GM19239 (cell line): Measurements from ENCODE around the gene HEPHL1.
"Not testable (repeated sequence)": the region's sequence is repeated elsewhere in the genome, so short reads cannot be mapped to it uniquely, and the experiment has no call there.

Experiments
- DNase-seq: peaks from one replicate; pipeline ENCODE4 v3.0.0; 2011; ENCODE audit warnings: low spot score; ENCODE audit not compliant: insufficient read length
- FAIRE-seq: peaks from 2 replicates; lab custom pipeline; 2011; peaks lifted over from hg19 to GRCh38; lab: Jason Lieb, UNC

Gene HEPHL1

DNA sequence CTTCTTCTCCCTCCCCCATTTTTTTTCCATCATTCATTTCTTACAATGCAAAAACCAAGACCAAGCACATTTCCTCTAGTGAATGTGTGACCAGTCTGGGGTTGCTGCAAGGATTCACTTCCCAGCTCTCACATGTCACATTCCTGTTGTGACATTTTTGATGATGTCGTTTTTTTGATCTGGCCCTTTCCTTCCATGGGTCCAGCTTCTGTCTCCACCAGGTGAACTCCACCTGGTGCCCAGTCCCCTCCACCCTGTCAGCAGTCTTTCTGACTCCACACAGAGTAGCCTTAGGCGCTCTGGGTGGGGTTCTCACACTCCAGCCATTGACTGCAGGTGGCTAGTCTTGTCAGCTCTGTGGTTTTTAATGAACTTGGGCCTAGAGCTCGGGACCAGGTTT lies 123.1 kb downstream of the HEPHL1 start:
- DNase-seq: no peak
- no peak for FAIRE-seq

DNA sequence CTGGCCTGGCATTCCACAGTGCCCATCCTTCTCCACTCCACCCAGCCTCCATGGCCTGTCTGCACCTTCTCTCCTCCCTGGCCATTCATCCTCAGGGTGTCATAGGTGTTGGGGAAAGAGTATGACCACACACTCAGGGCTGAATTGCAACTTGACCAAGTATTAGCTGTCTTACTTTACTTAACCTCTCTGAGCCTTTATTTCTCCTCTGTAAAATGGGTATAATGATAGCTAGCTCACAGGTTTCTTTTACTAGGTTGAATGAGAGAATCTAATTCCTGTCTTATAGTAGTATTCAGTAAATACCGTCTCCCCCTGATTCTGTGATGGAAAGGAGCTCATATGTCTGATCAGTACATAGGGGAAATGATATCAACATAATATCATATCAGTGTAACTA lies 123.5 kb downstream of the HEPHL1 start:
- no peak for DNase-seq
- FAIRE-seq: no peak

DNA sequence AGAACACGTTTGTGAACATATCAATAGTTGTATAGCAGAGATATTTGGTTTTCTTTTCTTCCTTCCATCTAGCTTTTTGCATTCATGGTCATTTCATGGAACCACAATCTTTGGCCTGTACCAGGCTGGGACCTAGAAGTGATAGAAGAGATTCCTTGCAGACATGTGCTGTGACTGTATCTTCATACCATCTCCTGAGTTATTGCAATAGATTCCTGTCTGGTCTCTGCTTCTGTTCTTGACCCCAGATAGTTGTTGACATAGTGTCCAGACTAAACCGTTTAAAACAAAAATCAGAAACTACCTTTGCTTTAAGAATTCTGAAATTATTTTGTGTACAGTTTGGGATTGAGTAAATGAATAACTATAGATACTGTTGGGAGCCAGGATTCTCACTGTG lies 124.3 kb downstream of the HEPHL1 start:
- no peak for FAIRE-seq
- DNase-seq: no peak

DNA sequence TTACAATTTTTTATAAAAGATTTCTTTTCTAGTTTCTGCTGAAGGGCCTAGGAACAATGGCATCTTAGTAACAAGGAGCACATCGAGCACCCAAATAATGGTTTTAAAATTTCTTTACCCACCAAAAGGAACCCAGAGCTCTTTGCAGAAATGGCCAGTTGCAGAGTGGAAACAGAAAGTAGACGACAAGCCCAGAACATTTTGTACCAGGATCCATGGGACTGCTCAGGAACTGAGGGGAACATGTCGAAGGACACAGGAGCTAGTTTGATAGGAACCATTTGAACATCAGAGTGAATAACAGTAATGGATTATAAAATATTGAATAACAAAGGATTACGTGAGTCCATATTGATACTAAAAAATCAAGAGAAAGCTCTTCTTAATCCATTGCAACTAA lies 124.8 kb downstream of the HEPHL1 start:
- DNase-seq (no peak), FAIRE-seq (no peak)

DNA sequence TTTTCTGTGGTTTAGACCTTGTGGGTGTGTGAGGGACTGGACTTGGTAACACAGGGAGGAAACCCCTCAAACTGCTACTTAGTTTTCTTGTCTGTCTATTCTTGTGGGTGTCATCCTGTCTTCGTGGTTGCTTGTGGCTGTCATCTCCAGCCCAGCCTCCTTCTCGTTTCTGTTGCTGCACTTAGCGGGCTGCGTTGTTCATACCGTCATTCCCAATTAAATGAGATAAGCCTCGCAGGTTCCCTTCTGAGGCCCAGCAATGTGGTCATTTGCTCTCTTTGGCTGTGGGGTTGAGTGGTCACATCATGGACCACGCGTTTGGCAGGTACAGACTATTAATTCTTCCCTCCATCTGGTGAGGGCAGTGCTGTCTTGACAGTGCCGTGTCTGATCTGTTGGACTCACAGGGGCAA lies 126.3 kb downstream of the HEPHL1 start:
- DNase-seq (no peak), FAIRE-seq (no peak)

DNA sequence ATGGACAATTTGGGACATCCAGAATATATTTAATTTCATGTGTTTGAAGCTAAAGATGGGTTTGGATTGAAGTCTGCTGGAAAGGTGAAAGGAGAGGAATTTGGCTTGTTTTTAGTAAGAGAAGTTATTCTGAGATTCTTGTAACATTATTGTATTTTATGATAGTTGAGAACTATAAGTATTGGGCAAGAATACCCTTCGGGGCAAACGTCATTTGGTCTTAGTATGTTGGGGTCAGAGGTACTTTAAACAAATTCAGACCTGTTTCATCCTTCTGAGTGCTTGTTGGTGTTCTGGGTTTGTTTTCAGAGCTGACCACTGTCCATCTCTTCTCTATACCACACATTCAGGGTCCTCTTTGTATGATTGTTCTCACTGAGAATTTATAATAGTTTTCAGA lies 127.0 kb downstream of the HEPHL1 start:
- DNase-seq (no peak), FAIRE-seq (no peak)

DNA sequence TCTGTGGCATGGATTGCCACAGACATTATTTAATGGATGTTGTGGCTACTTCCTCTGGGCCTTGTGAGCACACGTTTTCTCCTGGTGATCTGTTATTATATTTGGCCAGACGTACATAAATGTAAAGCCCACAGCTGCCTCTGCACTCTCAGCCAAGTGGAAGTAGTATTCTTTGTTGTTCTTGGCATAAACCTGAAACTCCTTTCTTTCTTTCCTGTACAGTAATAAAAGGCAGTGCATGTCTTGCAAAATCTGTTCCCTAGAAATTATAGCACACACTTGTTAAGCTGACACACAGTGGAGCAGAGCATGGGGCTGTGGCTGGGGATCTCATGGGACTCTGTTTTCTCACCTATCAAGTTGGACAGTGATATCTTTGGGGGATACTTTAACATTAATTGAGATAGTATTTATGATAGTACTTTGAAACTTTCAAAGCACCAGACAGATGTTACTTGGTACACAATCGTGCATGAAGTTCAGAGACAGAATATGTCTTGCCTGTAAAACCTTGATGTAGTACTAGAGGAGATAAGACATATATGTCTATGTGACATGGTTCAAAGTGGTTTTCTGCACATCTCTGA lies 128.4 kb downstream of the HEPHL1 start:
- DNase-seq (no peak), FAIRE-seq (no peak)

DNA sequence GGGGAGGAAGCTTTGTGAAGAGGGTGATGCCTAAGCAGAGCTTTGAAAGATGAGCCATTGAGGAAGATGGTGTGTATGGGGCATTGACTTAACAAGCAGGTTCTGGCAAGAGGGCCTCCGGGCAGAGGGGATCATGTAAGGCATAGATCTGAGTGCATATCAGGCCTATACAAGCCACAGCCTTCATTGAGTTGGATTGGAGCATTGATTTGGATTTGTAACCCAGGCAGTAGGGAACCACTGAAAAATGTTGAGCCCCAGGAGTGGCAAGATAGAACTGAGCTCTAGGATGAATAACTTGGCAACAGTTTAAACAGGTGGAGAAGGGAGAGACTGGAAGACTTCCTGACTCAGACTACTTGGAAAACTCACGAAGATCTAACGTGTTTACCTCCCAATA lies 128.9 kb downstream of the HEPHL1 start:
- no peak for FAIRE-seq
- DNase-seq: no peak

DNA sequence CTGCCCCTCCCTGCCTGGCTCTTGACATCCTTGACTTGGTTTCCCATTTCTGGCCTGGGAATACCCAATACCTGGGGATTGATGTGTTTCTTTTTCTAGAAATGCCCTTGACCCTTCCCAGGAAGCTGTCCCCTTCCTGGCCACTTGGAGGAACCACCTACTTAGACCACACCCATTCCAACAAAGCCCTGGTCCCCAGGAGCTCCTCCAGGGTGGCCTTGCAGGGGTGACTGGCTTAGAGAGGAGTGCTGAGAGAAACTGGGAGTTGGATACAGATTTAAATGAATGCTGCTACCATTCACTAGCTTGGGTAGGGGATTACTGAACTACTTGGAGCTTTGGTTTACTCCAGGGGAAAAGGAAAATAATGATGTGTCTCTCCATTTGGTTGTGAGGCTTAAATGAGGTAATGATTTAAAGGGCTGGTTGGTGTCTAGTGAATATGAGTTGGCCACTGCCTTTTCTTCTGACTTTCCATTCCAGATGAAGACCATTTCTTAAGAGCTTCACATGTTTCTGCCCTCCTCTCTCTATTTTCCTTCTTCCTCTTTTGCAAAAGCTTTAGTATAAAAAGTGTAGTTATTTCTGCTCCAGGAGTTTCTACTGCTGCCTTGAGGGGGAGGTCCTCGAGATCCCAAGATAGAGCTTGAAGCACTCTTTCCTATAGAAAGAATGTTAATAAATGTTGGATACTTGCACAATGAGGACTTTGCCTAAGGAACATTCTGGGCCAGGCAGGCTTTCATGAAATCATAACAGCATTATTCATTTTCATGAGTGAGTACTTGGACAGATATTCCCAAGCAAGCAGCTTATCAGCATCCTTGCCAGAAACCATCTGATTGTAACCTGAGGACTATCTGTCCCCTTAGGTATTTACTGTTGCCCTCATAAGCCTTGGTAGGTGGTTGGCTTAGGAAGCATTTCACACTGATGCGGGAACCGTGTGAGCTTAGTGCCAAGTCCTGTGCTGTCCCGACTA lies 129.8 kb downstream of the HEPHL1 start:
- no peak for FAIRE-seq
- DNase-seq: no peak

DNA sequence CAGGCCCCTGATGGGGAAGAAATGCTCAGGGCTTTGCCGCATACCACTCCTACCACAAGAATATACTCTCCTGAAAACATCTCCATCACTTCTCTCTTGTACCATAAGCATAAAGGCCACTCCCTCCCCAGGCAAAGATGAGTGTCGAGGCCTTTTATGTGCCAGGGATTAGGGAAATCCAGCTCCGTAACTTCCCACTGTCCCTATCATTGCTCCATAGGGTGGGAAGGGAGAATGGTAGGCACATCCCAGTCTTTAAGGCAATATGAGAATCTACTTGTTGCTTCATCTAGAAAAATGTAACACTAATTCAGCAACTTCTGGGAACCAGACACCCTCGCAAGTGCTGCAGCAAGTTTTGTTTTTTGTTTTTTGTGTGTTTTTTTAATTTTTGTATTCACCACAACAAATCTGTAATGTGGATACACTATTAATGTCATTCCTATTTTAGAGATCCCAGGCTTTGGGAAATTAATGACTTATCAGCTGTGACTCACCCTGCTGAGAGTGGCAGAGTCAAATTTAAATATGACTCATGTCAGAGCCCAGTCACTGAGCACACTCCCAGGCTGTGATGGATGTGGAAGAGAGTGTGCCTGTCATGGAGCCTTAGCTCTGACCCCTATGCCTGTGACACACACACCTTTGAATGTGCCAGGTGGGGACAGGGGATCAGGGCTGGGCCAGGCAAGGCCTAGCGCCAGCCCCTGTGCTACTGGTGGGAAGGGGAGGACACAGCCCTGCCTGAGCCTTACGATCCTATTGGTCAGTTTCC lies 130.9 kb downstream of the HEPHL1 start:
- DNase-seq (no peak), FAIRE-seq (no peak)

DNA sequence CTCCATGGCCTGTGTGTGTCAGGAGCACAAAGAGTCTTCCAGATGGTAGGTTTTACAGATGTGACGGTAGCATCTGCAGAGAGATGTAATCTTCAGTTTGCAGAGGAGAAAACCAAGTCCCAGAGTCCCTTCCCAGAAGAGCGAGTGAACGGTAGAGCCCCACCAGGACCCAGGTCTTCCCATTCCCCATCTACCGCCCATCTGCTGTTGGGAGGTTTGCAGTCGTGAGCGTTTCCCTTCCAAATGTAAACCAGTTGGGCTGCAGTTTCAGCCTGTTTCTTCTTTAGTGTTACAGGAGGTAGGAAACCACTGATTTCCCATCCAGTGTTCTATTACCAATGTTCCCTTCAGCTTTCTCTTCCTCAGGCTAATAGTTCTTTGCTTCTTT lies 131.5 kb downstream of the HEPHL1 start:
- no peak for FAIRE-seq

DNA sequence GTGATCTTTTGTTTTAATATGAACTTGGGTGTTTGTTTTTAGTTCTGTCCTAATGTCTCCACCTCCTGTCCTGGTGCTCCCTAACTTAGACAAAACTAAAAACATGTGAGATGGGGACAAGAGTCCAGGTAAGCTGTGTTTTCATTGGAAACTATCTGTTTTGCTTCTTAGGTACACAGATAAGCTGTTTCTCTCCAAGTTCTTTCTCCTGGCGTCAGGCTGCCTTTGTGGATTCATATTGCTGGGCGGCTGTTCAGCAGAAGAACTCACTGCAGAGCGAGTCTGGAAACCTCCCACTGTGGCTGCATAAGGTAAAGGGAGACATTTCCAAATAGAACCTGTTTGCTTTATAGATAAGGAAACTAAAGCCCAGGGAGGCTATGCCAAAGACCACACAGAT lies 132.2 kb downstream of the HEPHL1 start:
- FAIRE-seq (no peak), DNase-seq (no peak)

More for the DNA sequence above, 131.5 kb downstream of the HEPHL1 start:
- no peak for DNase-seq

DNA sequence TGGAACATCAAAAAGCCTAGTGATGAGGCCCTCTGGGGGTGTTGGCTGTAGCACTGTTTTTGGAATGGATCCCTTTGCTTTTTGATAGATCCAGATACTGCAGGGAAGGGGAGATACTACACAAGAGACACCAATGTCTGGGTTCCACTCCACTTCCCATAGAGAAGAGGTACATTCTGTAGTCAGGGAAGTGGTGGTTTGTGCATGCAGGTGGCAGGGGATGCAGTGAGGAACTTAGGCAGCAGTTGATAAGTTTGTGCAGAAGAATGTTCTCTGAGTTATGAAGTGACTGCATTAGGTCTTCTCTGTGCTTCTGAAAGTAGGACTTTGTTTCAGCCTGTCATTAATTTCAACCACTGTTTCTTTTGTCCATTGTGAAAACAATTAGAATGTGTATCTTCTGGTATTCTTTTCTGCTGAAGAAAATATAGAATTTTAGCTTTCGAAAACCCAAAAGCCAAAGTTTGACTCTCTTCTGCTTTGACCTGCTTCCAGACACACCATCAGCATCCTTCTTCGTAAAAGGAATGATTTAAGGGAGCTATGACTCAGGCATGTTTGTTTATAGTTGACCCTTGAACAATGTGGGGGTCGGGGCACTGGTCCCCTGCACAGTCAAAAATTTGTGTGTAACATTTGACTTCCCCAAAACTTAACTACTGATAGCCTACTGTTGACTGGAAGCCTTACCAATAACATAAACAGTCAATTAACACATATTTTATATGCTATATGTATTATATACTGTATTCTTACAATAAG lies 133.1 kb downstream of the HEPHL1 start:
- FAIRE-seq (no peak), DNase-seq (no peak)

DNA sequence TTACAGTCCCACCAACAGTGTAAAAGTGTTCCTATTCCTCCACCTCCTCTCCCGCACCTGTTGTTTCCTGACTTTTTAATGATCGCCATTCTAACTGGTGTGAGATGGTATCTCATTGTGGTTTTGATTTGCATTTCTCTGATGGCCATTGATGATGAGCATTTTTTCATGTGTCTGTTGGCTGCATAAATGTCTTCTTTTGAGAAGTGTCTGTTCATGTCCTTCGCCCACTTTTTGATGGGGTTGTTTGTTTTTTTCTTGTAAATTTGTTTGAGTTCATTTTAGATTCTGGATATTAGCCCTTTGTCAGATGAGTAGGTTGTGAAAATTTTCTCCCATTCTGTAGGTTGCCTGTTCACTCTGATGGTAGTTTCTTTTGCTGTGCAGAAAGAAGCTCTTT lies 136.2 kb downstream of the HEPHL1 start:
- FAIRE-seq, DNase-seq: not testable (repeated sequence)
